Measurements from ENCODE around the gene CASR.

GRCh38 chr3:122233101-122233952 lies 49.9 kb downstream of the CASR start:
- TF ChIP-seq POLR2A (IDR thresholded peaks at IDR 0.05) (no peak), CTCF (IDR thresholded peaks at IDR 0.05) (no peak)

Data from heart left ventricle (tissue), 13 donors.